ENCODE results near the gene PKIB. TPM values are rescaled to one million over a fixed set of nuclear protein-coding genes. Genes with fewer than 3 reads are reported as not detected.

Gene PKIB
- total RNA-seq, 1 donor from 2014 or later, result 2.1 TPM

Other genes starting within 250 kb of the PKIB start
- 1.8 TPM for gene HSF2, start 210.8 kb upstream of the PKIB start, total RNA-seq
- 87.4 TPM for gene SERINC1, start 138.6 kb upstream of the PKIB start, total RNA-seq
- gene FABP7, start 169.3 kb downstream of the PKIB start, total RNA-seq, result not detected
- gene SMPDL3A, start 178.9 kb downstream of the PKIB start, total RNA-seq, result 29.3 TPM

All from left lobe of liver (tissue), 1 donor.